HG03066 (cell line): Measurements from ENCODE around the gene ADGRL3.

ENCODE experiments used
- ATAC-seq: cut with Tn5 transposase; IDR thresholded peaks from one replicate; pipeline ENCODE4 v1.9.1; 2021; ENCODE audit warnings: low read depth; ENCODE audit not compliant: unreplicated experiment

Gene ADGRL3

DNA sequence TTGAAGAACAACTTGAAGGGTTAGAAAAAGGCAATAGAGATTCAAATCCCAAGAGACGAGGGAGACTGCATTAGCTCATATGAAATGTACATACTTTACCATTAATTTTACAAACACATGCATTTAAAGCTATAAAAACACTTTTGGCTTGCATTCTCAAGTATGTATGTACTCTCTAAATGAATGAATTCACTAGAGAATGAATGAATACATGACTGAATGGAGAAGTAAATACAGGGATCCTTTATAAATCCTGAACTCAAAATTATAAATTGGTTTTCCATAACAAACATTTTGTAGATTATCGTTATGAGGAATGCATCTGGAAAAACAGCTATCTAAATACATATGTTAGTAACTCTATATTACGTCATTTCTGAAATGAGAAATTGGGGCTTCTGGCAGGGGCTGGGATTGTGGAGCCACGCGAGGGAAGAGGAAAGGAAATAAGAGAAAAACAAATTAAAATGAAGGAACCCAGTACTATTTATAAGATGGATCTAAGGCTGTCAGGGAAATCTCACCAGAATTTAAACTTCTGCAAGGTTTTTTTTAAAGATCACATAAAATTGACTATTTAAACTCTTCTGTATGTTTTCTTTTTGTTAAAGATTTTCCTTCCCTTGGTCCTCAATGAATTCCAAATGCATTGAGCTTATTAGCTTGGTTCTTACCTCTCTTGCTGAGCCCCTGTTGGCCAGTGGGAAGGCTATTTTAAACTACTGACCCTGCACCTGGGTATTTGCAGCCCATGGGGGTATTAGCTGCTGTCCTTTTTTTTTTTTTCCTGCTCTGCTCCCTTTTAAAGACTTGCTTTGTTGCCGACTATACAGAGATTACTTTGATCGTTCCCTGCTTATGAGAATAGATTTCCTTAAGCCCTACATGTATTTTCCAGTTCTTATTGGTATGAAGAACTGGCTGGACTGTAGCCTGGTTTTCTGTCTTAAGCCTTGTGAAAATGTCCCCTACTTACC lies 207.8 kb downstream of the ADGRL3 start:
- no peak for ATAC-seq

DNA sequence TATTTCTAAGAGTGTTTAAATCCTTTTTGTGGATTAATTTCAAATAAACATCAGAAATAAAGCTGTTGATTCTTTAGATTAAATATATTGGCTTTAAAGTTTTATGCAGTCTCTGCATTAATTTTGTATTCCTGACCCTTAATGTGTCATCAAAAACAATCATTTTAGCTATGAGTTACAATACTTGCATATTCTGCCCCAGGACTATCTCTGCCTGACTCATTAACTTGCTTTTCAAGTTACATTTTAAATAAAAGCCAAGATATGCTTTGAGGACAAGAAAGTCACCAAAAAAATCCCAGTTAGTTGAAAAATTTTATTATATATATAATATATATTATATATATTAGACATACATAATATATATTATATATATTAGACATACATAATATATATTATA lies 208.7 kb downstream of the ADGRL3 start:
- no peak for ATAC-seq

DNA sequence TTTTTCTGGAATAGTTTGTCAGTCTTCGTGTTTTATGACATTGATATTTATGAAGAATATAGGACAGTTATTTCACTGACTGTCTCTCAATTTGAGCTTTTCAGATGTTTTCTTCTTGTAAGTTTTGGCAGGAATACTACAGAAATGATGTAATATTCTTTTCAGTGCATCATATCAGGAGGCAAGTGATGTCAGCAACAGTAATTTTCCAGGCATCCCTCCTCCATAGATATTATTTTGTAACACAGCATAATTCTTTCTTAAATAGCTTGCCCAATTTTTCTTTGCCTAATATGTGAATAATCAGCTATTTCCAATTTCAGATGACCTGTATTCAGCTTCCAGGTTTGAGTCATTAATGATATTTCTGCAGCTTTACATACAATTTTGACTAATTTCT lies 211.1 kb downstream of the ADGRL3 start:
- ATAC-seq, result no peak

DNA sequence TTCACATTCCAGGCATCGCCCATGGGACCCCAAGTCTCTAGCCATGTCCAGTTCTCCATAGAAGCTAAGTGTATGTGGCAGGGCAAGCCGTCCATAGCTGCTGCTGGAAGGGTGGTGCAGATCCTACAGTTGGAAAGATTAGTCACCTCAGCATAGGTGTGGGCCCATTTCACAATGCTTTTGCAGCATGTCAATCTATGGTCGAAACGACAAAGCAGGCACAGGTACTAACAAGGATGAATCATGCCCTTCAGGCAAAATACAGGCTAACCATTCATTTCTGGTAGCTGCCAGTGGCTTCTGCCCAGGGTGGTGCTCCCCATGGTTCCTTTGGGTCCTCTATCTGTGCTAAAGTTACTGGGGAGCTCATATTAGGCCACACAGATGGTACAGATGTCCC lies 225.2 kb downstream of the ADGRL3 start:
- ATAC-seq, result no peak

DNA sequence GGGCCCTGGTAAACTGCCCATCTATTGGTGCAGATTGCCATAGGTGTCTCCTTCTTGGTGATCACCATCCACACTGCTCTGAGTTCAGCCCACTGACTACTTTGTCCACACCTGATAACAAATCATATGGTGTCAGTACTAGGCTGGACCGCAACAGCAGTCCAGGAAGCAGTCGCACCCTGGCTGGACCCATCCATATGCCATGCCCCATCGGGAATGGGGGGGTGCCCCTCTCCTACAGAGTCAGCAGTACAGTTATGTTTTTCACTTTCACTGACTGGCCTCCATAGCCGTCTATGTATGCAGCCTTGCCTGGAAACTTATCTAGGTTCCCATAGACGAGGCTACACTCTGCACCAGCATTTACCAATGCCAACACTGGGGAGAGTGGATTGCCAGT lies 226.1 kb downstream of the ADGRL3 start:
- no peak for ATAC-seq

DNA sequence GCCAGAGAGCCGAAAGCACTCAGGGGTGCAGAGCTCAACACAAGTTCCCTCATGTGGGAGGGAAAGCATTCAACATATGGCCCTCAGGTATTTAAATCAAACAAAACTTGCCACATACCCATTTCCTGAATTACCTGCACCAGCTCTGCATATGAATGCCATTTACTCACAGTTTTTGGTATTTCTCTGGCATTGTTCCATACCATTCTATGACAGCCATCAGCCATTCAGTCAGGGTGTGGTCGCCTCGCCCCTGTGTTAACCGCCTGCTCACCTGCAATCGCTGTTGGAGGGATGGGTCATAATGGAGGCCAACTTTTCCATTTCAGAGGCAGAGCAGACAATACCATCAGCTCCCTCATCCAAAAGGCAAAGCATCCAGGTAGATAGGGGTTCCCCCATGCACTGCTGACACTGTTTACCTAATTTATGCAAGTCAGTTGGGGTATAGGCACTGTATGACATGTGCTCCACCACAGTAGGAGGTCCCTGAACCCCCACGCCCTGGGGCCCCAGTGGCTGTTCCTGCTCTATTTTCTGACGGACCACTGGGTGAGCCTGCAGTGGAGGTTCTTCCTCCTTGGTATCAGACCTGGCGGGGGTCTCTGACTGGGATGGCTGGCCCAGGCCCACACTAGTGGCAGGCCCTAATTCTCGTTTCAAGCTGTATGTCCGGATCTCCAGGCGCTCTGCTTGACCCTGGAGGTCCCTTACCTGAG lies 227.1 kb downstream of the ADGRL3 start:
- ATAC-seq, result no peak

DNA sequence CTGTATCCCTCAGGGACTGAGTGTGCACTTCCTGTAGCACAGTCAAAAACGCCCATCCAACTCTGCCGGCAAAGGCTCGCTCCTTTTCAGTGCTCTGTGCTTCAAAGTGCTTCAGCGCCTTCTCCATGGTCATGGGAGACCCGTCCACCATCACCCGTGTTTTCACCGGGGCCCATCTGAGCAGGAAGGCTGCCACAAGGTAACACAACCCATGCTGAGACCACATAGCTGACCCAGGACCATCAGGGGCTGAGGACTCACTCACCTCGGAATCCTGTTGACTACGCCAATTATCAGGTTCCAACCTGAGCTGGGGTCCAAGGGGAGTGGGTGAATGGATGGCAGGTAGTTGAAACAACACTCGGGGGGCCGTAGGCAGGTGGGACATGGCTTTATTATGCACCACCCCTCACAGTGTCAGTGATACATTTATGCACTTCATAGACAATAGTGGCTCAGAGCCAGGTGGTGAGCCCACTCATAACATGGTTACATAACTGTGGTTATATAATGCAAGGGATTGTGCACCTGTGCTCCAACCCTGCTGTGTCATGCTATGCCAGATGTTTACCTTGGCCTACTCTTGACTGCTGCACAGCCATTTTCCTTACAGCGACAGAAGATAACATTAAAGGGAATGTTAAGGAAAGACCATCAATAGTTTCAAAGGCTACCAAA lies 227.8 kb downstream of the ADGRL3 start:
- ATAC-seq, result no peak

DNA sequence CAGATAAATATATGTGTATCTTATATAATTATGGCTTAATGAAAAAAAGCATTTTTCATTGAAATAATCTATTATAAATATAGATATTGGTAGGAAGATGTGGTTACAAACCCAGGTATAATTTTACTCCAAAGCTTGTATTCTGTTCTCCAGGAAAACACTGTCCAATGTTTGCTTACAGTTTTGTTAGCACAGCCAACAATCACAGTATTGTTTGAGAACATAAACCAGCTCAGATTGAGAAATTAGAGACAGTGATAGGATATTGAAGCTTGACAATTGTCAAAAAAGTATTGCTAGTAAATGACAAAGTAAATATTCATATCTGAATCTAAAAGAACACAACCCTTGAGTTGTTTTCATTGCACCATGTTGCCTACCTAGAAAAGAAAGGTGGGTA lies 228.8 kb downstream of the ADGRL3 start:
- no peak for ATAC-seq

DNA sequence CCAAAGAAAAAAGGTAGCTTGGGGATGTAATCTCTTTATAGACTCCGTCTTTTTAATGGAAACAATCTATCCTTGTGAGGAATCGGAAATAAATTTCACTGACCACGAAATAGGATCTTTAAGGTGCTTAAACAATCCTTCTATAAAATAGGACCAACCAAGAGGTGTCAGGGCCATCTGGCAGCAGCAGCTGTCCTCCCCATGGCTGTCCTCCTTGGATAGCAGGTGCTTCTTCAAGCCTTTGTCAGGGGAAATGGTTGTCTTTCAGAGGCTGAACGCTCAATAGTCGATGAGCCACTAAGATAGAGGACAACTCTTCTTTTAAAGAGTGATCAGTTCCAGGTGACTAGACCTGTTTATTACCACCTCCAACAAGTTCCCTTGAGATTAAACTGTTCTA lies 231.0 kb downstream of the ADGRL3 start:
- no peak for ATAC-seq

DNA sequence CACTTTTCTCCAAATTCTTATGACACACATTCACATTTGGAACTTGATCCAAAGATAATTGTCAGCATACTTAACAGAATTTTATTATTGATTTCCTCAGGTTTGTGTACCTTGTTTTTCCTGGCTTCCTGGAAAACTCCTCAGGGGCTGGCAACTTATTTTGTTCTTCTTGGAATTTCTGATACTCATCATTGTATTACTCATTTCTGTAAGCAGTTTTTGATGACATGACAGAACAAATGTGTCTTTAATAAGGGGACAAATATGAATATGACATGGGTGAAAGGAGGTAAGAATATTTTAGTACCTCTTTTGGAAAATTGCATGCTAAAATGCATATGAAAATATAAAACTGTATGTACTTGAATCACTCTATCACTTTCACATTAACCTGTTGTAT lies 237.8 kb downstream of the ADGRL3 start:
- no peak for ATAC-seq

DNA sequence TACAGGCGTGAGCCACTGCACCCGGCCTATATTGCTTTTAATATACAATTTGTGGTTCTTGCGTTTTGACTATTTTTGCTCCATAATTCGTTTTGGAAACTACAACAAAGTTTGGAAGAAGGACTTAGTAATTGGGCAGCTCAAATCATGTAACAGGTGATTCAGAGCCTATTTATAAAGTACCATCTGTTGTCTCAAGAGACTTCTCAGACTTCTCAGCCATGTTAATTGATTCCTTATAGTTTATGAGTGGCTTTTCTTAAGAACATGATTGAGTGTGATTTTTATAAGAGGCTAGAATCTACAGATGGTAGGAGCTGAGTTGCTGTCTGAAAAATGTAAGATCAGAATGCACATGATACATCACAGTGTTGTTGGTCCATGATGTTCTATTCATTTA lies 240.2 kb downstream of the ADGRL3 start:
- ATAC-seq, result no peak

DNA sequence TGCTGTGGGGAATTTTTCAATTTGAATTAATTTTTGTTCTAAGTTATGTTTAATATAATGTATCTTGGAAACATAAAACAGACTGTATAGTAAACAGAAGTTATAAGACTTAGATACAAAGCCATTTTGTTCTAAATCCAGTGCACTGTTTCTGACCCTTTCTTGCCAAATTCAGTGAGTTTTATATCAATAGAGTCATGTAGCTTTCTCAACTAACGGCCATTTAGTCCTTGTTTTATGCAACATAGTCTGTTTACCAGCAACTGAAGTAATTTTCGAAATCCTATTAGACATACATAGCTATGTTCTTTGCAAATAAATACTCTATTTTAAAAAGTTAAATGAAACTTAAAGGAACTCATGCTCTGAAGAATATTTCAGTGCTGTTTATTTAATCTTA lies 242.8 kb downstream of the ADGRL3 start:
- no peak for ATAC-seq

DNA sequence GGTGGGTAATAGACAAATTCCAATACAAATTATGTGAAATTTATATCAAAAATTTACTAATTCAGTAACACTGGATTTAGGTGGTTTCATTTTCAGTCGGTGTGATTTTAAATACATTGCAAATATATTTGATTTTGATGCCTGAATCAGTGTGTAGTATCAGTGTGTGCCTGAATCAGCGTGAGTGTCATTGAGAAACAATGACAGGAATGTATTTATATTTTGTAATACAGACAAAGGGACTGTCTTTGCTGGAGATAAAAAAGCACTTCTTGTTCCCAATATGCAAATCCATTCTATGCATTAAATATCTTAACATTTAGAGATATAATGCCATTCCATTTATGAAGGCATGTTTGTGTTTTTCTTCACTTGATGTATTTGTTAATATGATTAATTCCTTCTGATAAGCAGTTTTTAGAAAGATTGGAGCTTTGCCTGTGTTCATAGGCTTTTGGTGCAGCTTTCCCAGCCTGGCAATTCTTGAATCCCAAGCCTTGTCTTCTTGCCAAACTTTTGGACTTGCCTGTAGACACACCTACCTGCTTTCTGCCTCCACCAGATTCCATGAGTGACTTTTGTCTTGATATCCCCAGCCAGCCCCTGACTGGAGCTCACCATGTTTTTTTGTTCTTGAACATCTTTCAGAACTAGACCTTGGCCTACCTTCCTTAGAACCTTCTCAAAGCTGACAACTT lies 243.8 kb downstream of the ADGRL3 start:
- no peak for ATAC-seq

DNA sequence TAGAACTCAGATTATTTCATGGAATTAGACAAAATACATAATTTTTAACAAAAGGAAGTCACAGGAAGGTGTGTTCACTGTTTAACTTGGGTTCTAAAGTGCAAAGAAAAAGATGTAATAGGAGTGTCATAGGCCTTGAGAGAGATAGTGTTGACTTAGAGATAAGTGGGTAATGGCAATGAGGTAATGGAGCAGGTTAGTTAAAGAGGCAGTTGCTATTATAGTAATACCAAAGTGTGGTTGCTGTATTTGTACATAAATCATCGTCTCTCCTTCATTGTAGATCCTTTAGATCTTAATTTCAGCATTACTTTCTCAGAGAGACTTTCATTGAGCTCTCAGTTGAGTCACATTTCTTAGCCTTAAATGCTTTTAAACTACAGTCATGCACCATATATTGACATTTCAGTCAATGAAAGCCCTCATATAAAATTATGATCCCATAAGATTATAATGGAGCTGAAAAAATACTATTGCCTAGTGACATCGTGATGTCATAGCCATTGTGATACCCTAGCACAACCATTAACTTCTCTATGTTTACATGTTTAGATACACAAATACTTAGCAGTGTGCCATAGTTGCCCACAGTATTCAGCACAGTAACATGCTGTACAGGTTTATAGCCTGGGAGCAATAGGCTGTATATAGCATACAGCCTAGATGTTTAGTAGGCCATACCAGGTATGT lies 245.4 kb downstream of the ADGRL3 start:
- no peak for ATAC-seq

DNA sequence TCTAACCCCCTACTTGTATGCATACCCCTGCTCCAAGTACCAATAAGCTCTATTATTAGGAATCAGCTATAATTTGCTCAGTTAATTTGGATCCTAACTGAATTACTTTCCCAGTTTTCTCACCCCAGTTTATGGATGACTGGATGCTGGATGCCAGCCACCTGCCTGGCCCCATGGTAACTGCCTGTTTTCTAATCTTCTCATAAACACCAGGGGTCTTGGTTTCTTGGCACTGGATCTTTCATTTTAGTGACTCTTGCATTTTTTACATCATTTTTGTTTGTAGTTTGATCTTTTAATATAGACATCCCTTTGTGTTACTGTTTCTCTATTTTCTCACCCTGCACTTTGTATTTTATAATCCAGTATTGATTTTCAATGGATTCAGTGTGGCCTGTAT lies 246.8 kb downstream of the ADGRL3 start:
- no peak for ATAC-seq

DNA sequence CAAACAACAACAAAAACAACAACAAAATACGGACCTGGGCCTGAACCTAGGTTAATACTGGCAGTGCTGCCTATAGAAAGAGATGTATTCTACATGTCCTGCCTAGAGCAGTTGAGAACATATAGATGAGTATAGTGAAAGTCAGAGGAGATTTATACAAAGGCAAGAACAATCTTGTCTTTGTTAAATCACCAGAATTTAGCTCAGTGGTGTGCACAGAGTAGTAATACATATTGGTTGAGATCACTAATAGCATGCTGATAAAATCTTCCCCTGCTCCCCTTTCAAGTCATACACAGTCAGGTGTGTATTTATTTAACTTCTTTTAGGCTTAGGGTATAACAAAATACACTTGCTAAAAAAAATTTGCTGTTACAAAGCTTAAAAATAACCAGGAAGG lies 247.8 kb downstream of the ADGRL3 start:
- ATAC-seq, result no peak

DNA sequence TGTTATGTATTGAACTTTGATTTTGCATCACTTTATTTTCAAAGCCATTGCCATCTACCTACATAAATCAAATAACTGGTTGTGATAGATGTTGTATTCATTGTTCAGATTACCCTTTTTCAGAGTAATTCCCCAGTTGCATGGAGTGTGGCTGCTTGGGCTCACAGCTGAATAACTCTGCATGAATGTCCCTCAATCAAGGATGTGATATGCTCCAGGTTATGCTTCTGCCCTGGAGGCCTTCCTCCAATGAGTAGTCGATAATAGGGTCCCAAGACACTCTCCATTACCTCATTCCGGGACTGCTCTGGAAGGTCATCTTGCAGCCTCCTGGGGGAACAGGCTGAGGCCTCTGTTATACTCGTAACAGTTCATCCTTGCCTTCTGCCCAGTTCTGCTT lies 251.8 kb downstream of the ADGRL3 start:
- ATAC-seq, result no peak

DNA sequence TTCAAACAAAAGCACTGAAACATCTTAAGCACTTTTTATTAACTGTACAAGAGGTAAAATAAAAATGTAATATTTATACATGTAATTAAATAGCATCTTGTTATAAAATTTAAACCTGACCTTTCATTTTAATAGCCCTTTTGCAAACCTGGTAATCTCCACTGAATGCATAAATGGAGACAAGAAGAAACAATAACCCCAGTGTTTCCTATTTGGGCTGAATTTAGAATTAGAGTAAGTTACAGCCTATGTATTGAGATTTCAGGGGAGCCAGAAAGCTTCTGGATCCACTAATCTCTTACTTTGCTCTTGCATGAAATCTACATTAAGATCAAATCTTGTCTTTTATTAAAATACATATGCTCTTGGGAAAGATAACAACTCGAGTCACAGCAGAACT lies 261.8 kb downstream of the ADGRL3 start:
- no peak for ATAC-seq

DNA sequence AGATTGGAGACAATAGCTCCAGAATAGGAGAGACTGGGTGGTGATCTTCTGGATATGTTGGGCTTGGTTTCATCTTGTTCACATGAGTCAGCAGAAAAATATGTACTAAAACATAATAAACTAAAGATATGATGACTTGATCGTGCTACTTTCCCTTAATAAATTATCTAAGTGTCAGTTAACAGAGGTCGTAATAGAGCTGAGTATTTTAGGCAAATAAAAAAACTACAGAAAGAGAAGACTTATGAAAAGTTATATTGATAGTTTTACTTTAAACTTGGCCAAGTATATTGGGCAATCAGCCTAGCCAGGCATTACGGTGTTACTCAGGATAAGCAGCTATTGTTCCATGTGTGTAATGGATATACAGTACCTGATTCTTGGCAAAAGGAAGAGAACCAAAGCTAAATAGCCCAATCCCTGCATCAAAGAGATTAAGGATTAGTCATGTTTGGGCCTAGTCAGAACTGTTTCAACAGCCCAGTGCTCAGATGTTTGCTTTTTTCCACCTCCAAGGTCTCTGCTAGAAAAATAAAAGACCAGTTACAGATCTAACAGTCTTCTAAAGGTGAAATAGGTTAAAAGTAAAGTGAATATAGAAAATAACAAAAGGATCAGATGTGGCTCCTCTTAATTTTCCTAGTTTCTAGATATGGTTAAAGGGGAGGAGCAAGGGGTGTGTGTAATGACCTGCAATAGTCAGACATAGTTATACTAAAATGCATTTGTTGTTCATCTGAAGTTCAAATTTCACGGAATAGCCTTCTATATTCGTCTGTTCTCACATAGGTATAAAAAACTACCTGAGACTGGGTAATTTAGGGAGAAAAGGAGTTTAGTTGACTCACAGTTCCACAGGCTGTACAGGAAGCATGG lies 262.6 kb downstream of the ADGRL3 start:
- ATAC-seq, result no peak
